Activated CD4-positive, alpha-beta T cell treated with anti-CD3 and anti-CD28 coated beads, Interleukin-2, amount 10 ng/mL, durations not matched to agents 24 days and 14 days (primary cell): ENCODE data around the gene AIM2. TPM values are rescaled to one million over a fixed set of nuclear protein-coding genes. Genes with fewer than 3 reads are reported as not detected.
"Not testable (repeated sequence)": the region's sequence is repeated elsewhere in the genome, so short reads cannot be mapped to it uniquely, and the experiment has no call there.

Experiments used
- DNase-seq: peaks from one replicate; pipeline ENCODE4 v3.0.0; 2022
- H3K27ac Mint-ChIP-seq: one replicate; pipeline ENCODE4 v1.8.0; 2022; ENCODE audit warnings: mild to moderate bottlenecking, mixed read lengths
- H3K27me3 Mint-ChIP-seq: one replicate; pipeline ENCODE4 v1.8.0; 2022; ENCODE audit warnings: mixed read lengths
- H3K36me3 Mint-ChIP-seq: one replicate; pipeline ENCODE4 v1.8.0; 2022; ENCODE audit warnings: low read depth, mild to moderate bottlenecking, mixed read lengths
- H3K4me1 Mint-ChIP-seq: one replicate; pipeline ENCODE4 v1.8.0; 2021; ENCODE audit warnings: mixed read lengths
- H3K4me3 Mint-ChIP-seq: one replicate; pipeline ENCODE4 v1.8.0; 2022; ENCODE audit warnings: mild to moderate bottlenecking, moderate library complexity, mixed read lengths
- H3K9me3 Mint-ChIP-seq: one replicate; pipeline ENCODE4 v1.8.0; 2021; ENCODE audit warnings: mixed read lengths
- intact Hi-C: fragments of 100-400 bp; cut with micrococcal nuclease; formaldehyde crosslinking; loops from one replicate; pipeline ENCODE4 v1.15.1; 2023
- total RNA-seq: library from RNA; stranded (reverse); gene quantifications from 2 replicates; pipeline ENCODE4 v1.2.3, GENCODE V29; 2022

AIM2 gene
- total RNA-seq, 1 donor from 2014 or later = 80.1 TPM

DNA sequence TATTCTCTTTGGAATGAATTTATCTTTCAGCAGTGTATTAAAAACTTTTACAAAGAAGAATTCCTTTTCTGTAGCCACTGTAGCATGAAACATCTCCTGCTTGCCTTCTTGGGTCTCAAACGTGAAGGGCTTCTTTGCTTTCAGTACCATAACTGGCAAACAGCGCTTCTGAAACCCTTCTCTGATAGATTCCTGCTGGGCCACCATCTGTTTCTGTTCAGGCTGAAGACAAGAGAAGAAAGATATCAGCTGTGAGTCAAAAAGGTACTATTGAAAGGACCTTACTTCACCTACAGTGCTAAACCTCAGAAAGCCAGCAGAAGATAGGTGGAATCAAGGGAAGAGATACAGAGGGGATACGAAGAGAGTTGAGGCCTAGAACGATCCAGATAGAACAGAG lies 10.5 kb downstream of the AIM2 start:
- Mint-ChIP-seq H3K4me3 (no peak overlapping the region), H3K27me3 (no peaks in the 10 kb centered on the region), H3K27ac (no peak overlapping the region), H3K4me1 (peaks cover 17% of the 10 kb centered on the region), H3K36me3 (peaks cover 64% of the 10 kb centered on the region), H3K9me3 (no peaks in the 10 kb centered on the region)
- DNase-seq = no peak
- intact Hi-C loops = no loop called here

DNA sequence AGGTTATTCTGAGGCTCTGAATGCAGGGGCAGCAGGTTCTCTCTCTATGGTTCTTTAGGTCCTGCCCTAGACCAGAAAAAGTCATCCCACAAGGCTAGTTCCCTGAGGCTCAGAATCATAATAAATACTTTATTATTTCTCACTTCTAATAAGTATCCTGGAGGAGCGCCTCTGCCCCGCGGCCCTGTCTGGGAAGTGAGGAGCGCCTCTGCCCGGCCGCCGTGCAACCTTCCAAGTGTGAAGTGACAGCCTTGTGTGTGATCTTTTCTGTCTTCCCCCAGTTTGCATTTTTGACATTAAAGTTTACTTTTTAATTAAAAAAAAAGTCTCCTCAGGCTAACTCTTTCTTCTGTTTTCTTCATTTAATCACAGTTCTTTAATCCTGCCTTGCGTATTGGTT lies 11.5 kb downstream of the AIM2 start:
- Mint-ChIP-seq H3K4me1 (peaks cover 20% of the 10 kb centered on the region), H3K9me3 (no peaks in the 10 kb centered on the region), H3K27me3 (no peaks in the 10 kb centered on the region), H3K36me3 (peaks cover 61% of the 10 kb centered on the region), H3K27ac (no peak overlapping the region), H3K4me3 (no peak overlapping the region)
- no peak for DNase-seq
- intact Hi-C loops = no loop called here

- Mint-ChIP-seq H3K4me1 (peaks cover 17% of the 10 kb centered on the region), H3K36me3 (peaks cover 69% of the 10 kb centered on the region), H3K27ac (no peak overlapping the region), H3K27me3 (no peaks in the 10 kb centered on the region), H3K4me3 (no peak overlapping the region), H3K9me3 (no peaks in the 10 kb centered on the region)
- DNase-seq = no peak
- intact Hi-C loops = no loop called here
Measured at GRCh38 chr1:159058751-159059150, 17.8 kb downstream of the AIM2 start.

DNA sequence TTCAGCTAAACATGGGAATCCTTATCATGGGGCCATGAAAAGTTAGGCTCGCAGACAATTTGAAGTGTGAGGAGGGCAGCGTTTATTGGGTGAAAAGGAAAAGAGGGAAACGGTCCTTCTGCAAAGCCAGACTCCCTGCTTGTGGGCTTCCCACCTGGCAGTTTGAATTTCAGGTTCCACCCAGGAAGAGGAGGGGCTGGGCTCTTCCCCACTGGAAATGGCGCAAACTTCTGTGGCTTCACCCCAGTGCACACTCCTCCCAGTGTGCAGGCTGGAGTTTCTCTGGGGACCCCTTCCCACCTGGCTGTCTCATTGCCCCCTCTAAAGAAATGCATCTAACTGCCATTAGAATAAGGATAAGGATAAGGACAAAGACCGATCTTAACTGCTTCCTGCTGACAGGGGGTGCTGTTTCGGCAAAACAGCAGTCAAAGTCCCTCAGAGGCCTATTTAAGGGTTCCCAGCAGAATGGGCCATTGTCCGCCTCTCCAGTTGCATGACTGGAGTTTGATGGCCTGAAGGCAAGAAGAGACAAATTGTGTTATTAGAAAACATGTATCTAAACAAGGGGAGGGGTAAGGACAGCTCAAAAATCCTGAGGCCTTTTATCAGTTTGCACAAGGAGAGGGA lies 20.4 kb downstream of the AIM2 start:
- Mint-ChIP-seq H3K4me3 (no peak overlapping the region), H3K27me3 (no peaks in the 10 kb centered on the region), H3K4me1 (peaks cover 35% of the 10 kb centered on the region), H3K36me3 (peaks cover 75% of the 10 kb centered on the region), H3K27ac (peak overlapping the region; percentile 66), H3K9me3 (no peaks in the 10 kb centered on the region)
- no peak for DNase-seq
- intact Hi-C loops = no loop called here

GRCh38 chr1:159055181-159055641 lies 21.4 kb downstream of the AIM2 start:
- Mint-ChIP-seq H3K27me3 (no peaks in the 10 kb centered on the region), H3K36me3 (peaks cover 79% of the 10 kb centered on the region), H3K27ac (peak overlapping the region; percentile 80), H3K4me1 (peaks cover 37% of the 10 kb centered on the region), H3K4me3 (no peak overlapping the region), H3K9me3 (no peaks in the 10 kb centered on the region)
- intact Hi-C loops = loop anchor here (2.0 kb wide), 1 partner anchor 14 kb away; no protein-coding TSS in a partner anchor
- DNase-seq = no peak

GRCh38 chr1:159054427-159054826 lies 22.1 kb downstream of the AIM2 start:
- no peak overlapping the region for H3K4me3 Mint-ChIP-seq
- intact Hi-C loops = loop anchor here (2.0 kb wide), 1 partner anchor 14 kb away; no protein-coding TSS in a partner anchor
- no peak for DNase-seq

GRCh38 chr1:159051436-159051835 lies 25.1 kb downstream of the AIM2 start:
- intact Hi-C loops = no loop called here
- H3K27me3 Mint-ChIP-seq = no peaks in the 10 kb centered on the region
- H3K27ac Mint-ChIP-seq = peak overlapping the region; percentile 59
- H3K4me1 Mint-ChIP-seq = peaks cover 46% of the 10 kb centered on the region
- DNase-seq = no peak
- no peaks in the 10 kb centered on the region for H3K9me3 Mint-ChIP-seq
- H3K36me3 Mint-ChIP-seq = peaks cover 86% of the 10 kb centered on the region
- H3K4me3 Mint-ChIP-seq = no peak overlapping the region

More at GRCh38 chr1:159054427-159054826, 22.1 kb downstream of the AIM2 start:
- peaks cover 83% of the 10 kb centered on the region for H3K36me3 Mint-ChIP-seq
- H3K9me3 Mint-ChIP-seq = no peaks in the 10 kb centered on the region
- H3K27ac Mint-ChIP-seq = peak overlapping the region; percentile 54
- no peaks in the 10 kb centered on the region for H3K27me3 Mint-ChIP-seq
- peaks cover 38% of the 10 kb centered on the region for H3K4me1 Mint-ChIP-seq

DNA sequence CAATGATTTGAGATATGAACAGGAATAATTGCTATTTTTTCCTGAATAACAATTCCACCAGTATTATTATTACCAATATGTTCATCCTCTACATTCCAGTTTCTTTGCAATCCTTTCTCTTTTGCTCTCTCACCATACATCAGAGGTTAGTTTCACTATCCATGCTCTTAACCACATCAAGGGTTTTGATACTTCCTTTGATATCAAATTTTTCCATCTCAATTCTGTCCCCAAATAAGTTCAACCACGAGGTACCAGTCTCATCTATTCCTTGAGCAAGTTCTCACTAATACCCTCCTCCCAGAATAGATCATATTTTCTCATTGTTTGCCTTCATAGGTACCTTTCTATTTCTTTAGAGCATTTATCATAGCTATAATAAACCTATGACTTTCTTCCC lies 30.1 kb downstream of the AIM2 start:
- H3K4me1 Mint-ChIP-seq = peaks cover 45% of the 10 kb centered on the region
- intact Hi-C loops = loop anchor here (1.0 to 2.0 kb wide), 2 partner anchors 30 to 37 kb away; partner anchors contain the start of genes AIM2 and IFI16
- not testable (repeated sequence) for DNase-seq, H3K27me3 Mint-ChIP-seq, H3K9me3 Mint-ChIP-seq
- peak overlapping the region; percentile 69 for H3K27ac Mint-ChIP-seq
- peak overlapping the region; percentile 25 for H3K4me3 Mint-ChIP-seq
- H3K36me3 Mint-ChIP-seq = peaks cover 70% of the 10 kb centered on the region

- DNase-seq = no peak
- no peak overlapping the region for H3K4me3 Mint-ChIP-seq
- H3K27ac Mint-ChIP-seq = peak overlapping the region; percentile 55
- intact Hi-C loops = no loop called here
- no peaks in the 10 kb centered on the region for H3K27me3 Mint-ChIP-seq
- peaks cover 43% of the 10 kb centered on the region for H3K4me1 Mint-ChIP-seq
- H3K36me3 Mint-ChIP-seq = peaks cover 71% of the 10 kb centered on the region
- no peaks in the 10 kb centered on the region for H3K9me3 Mint-ChIP-seq
Measured at GRCh38 chr1:159040893-159041724, 35.5 kb downstream of the AIM2 start.

- DNase-seq = no peak
- no peak overlapping the region for H3K27ac Mint-ChIP-seq
- intact Hi-C loops = no loop called here
- H3K4me3 Mint-ChIP-seq = no peak overlapping the region
- no peaks in the 10 kb centered on the region for H3K9me3 Mint-ChIP-seq
- no peaks in the 10 kb centered on the region for H3K27me3 Mint-ChIP-seq
- peaks cover 78% of the 10 kb centered on the region for H3K36me3 Mint-ChIP-seq
- H3K4me1 Mint-ChIP-seq = peaks cover 47% of the 10 kb centered on the region
Measured at GRCh38 chr1:159040206-159040605, 36.4 kb downstream of the AIM2 start.

DNA sequence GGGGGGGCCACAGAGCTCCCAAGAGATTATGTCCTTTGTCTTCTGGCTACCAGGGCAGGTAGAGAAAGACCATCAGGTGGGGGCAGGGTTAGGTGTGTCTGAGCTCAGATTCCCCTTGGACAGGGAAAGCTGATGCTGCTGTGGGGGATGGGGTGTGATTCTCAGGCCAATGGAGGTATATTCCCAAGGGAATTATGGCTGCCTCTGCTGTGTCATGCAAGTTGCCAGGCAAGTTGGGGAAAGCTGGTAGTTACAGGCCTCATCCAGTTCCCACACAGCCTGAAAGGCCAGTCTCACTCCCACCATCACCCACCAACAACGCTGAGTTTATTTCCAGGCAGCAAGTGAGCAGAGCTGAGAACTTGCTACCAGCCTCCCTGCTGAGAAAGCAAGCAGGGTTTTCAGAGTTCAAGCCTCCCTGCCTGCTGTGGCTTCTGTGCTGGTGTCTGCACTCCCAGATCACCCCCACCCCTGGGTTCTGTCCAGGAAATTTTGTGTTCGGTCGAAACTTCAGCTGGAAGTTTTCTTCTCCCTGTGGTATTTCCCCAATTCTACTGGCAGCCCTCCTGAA lies 45.6 kb downstream of the AIM2 start:
- Mint-ChIP-seq H3K9me3 (peaks cover 3% of the 10 kb centered on the region), H3K27me3 (no peaks in the 10 kb centered on the region), H3K4me1 (peaks cover 73% of the 10 kb centered on the region), H3K36me3 (peaks cover 90% of the 10 kb centered on the region), H3K4me3 (no peak overlapping the region), H3K27ac (peak overlapping the region; percentile 78)
- DNase-seq = no peak
- intact Hi-C loops = no loop called here

GRCh38 chr1:159030311-159030710 lies 46.3 kb downstream of the AIM2 start:
- H3K9me3 Mint-ChIP-seq = peaks cover 3% of the 10 kb centered on the region
- H3K27ac Mint-ChIP-seq = peak overlapping the region; percentile 78
- intact Hi-C loops = no loop called here
- no peaks in the 10 kb centered on the region for H3K27me3 Mint-ChIP-seq
- peaks cover 74% of the 10 kb centered on the region for H3K4me1 Mint-ChIP-seq
- no peak for DNase-seq
- peaks cover 90% of the 10 kb centered on the region for H3K36me3 Mint-ChIP-seq
- no peak overlapping the region for H3K4me3 Mint-ChIP-seq

GRCh38 chr1:159026841-159027240 lies 49.7 kb downstream of the AIM2 start:
- H3K27me3 Mint-ChIP-seq, DNase-seq, intact Hi-C loops, H3K9me3 Mint-ChIP-seq: not testable (repeated sequence)
- Mint-ChIP-seq H3K4me1 (peaks cover 71% of the 10 kb centered on the region), H3K36me3 (peaks cover 84% of the 10 kb centered on the region), H3K4me3 (peak overlapping the region; percentile 73), H3K27ac (peak overlapping the region; percentile 20)

- peak overlapping the region; percentile 48 for H3K4me3 Mint-ChIP-seq
- intact Hi-C loops = no loop called here
- H3K36me3 Mint-ChIP-seq = peaks cover 86% of the 10 kb centered on the region
- peaks cover 70% of the 10 kb centered on the region for H3K4me1 Mint-ChIP-seq
- H3K27me3 Mint-ChIP-seq = no peaks in the 10 kb centered on the region
- no peak for DNase-seq
- H3K27ac Mint-ChIP-seq = peak overlapping the region; percentile 41
- peaks cover 3% of the 10 kb centered on the region for H3K9me3 Mint-ChIP-seq
Measured at GRCh38 chr1:159025043-159025442, 51.5 kb downstream of the AIM2 start.
